ENCODE results near the gene WDR83. TPM values are rescaled to one million over a fixed set of nuclear protein-coding genes. Genes with fewer than 3 reads are reported as not detected.
"Not testable (repeated sequence)": the region's sequence is repeated elsewhere in the genome, so short reads cannot be mapped to it uniquely, and the experiment has no call there.

WDR83 gene
- total and polyA plus RNA-seq, 4 donors: 3.9 to 5.1 (median 4.2) TPM

DNA sequence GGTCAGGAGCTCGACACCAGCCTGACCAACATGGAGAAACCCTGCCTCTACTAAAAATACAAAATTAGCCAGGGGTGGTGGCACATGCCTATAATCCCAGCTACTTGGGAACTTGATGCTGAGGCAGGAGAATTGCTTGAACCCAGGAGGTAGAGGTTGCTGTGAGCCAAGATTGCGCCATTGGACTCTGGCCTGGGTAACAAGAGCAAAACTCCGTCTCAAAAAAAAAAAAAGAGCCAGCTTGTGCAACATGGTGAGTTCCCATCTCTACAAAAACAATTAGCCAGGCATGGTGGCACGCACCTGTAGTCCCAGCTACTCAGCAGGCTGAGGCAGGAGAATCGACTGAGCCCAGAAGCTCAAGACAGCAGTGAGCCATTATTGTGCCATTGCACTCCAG, 11.4 kb downstream of the WDR83 start:
- not testable (repeated sequence) for H3K9me3 ChIP-seq (ENCODE audit: control insufficient read depth in 4 of 4, low read length in 3 of 4); H3K9ac ChIP-seq (ENCODE audit: low read depth in 1 of 2, low read length in 2 of 2); H3K27me3 ChIP-seq (ENCODE audit: control insufficient read depth in 4 of 4, insufficient read depth in 4 of 4, low read length in 3 of 4); H3K4me3 ChIP-seq (ENCODE audit: low read depth in 1 of 3, low read length in 3 of 3); DNase-seq (ENCODE audit: low spot score)
- H3K36me3 ChIP-seq (ENCODE audit: control insufficient read depth in 4 of 4, insufficient read depth in 3 of 4, low read depth in 1 of 4, low read length in 3 of 4): peaks cover 16 to 40% (median 28%) of the 10 kb centered on the region in 4 donors
- peaks cover 4 to 27% (median 21%) of the 10 kb centered on the region in 4 donors for H3K4me1 ChIP-seq (ENCODE audit: control insufficient read depth in 4 of 4, insufficient read depth in 4 of 4, low read length in 3 of 4)
- 53% methylated on average over 5 of the region's 5 CpGs for WGBS
- peak in 1 of 2 donors; percentile 74 for TF ChIP-seq GABPA (IDR thresholded peaks at IDR 0.05 in 1 of 2, conservative IDR thresholded peaks at IDR 0.05 in 1 of 2)
- peak; percentile 82 for TF ChIP-seq HNF4G (IDR thresholded peaks at IDR 0.05)
- peak; percentile 73 for TF ChIP-seq SP1 (IDR thresholded peaks at IDR 0.05)
- peak; percentile 95 to 96 for TF ChIP-seq HNF4A (conservative IDR thresholded peaks at IDR 0.05)
- TF ChIP-seq RXRA (IDR thresholded peaks at IDR 0.05): peak; percentile 62 to 65
- TF ChIP-seq YY1 (IDR thresholded peaks at IDR 0.05): peak; percentile 46
- peak overlapping the region; percentile 17 to 50 for H3K27ac ChIP-seq (ENCODE audit: low read depth in 1 of 2, low read length in 2 of 2)

GRCh38 chr19:12680034-12680433, 13.4 kb downstream of the WDR83 start:
- no peaks in the 10 kb centered on the region for H3K9me3 ChIP-seq (ENCODE audit: control insufficient read depth in 4 of 4, low read length in 3 of 4)
- no peak for TF ChIP-seq SP1 (IDR thresholded peaks at IDR 0.05)
- TF ChIP-seq HNF4A (conservative IDR thresholded peaks at IDR 0.05): peak in 1 of 2 donors; percentile 21
- H3K36me3 ChIP-seq (ENCODE audit: control insufficient read depth in 4 of 4, insufficient read depth in 3 of 4, low read depth in 1 of 4, low read length in 3 of 4): peaks cover 14 to 31% (median 22%) of the 10 kb centered on the region in 4 donors
- H3K9ac ChIP-seq (ENCODE audit: low read depth in 1 of 2, low read length in 2 of 2): no peak overlapping the region
- H3K4me3 ChIP-seq (ENCODE audit: low read depth in 1 of 3, low read length in 3 of 3): no peak overlapping the region
- H3K27me3 ChIP-seq (ENCODE audit: control insufficient read depth in 4 of 4, insufficient read depth in 4 of 4, low read length in 3 of 4): no peaks in the 10 kb centered on the region
- peaks cover 4 to 27% (median 21%) of the 10 kb centered on the region in 4 donors for H3K4me1 ChIP-seq (ENCODE audit: control insufficient read depth in 4 of 4, insufficient read depth in 4 of 4, low read length in 3 of 4)
- no peak for DNase-seq (ENCODE audit: low spot score)
- WGBS: 91% methylated on average over 9 of the region's 9 CpGs
- no peak overlapping the region for H3K27ac ChIP-seq (ENCODE audit: low read depth in 1 of 2, low read length in 2 of 2)

- no peaks in the 10 kb centered on the region for H3K9me3 ChIP-seq (ENCODE audit: control insufficient read depth in 4 of 4, low read length in 3 of 4)
- H3K36me3 ChIP-seq (ENCODE audit: control insufficient read depth in 4 of 4, insufficient read depth in 3 of 4, low read depth in 1 of 4, low read length in 3 of 4): peaks cover 9 to 20% (median 14%) of the 10 kb centered on the region in 4 donors
- peak within 1 kb of the TSS; percentile 83 to 85 for H3K9ac ChIP-seq (ENCODE audit: low read depth in 1 of 2, low read length in 2 of 2)
- H3K27ac ChIP-seq (ENCODE audit: low read depth in 1 of 2, low read length in 2 of 2): peak within 1 kb of the TSS; percentile 97 to 100
- peaks cover 4 to 27% (median 21%) of the 10 kb centered on the region in 4 donors for H3K4me1 ChIP-seq (ENCODE audit: control insufficient read depth in 4 of 4, insufficient read depth in 4 of 4, low read length in 3 of 4)
- peak; percentile 85 for DNase-seq (ENCODE audit: low spot score)
- WGBS: under 1% methylated on average over 68 of the region's 68 CpGs
- no peaks in the 10 kb centered on the region for H3K27me3 ChIP-seq (ENCODE audit: control insufficient read depth in 4 of 4, insufficient read depth in 4 of 4, low read length in 3 of 4)
- H3K4me3 ChIP-seq (ENCODE audit: low read depth in 1 of 3, low read length in 3 of 3): peak within 1 kb of the TSS; percentile 92 to 100 (median 99)
- TF ChIP-seq, protein P1, sequence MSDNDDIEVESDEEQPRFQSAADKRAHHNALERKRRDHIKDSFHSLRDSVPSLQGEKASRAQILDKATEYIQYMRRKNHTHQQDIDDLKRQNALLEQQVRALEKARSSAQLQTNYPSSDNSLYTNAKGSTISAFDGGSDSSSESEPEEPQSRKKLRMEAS (IDR thresholded peaks at IDR 0.05): peak; percentile 73
- TF ChIP-seq HNF4A (conservative IDR thresholded peaks at IDR 0.05) (peak; percentile 12 to 29), EGR1 (IDR thresholded peaks at IDR 0.05; ENCODE audit: low read depth in 2 of 2) (peak; percentile 19 to 47), JUND (IDR thresholded peaks at IDR 0.05) (no peak), RAD21 (IDR thresholded peaks at IDR 0.05) (peak in 1 of 2 donors; percentile 17), FOXA2 (IDR thresholded peaks at IDR 0.05) (peak; percentile 18), GABPA (IDR thresholded peaks at IDR 0.05 in 1 of 2, conservative IDR thresholded peaks at IDR 0.05 in 1 of 2) (peak; percentile 90 to 95), NR2F2 (IDR thresholded peaks at IDR 0.05) (peak; percentile 53), RXRA (IDR thresholded peaks at IDR 0.05) (peak; percentile 27 to 48), ATF3 (IDR thresholded peaks at IDR 0.05) (no peak), FOXA1 (IDR thresholded peaks at IDR 0.05) (no peak), YY1 (IDR thresholded peaks at IDR 0.05) (peak; percentile 99), HNF4G (IDR thresholded peaks at IDR 0.05) (no peak), ZBTB33 (IDR thresholded peaks at IDR 0.05) (peak; percentile 86), REST (IDR thresholded peaks at IDR 0.05) (no peak), SP1 (IDR thresholded peaks at IDR 0.05) (peak; percentile 27), TAF1 (conservative IDR thresholded peaks at IDR 0.05) (peak; percentile 58)
- TF ChIP-seq, protein P2, sequence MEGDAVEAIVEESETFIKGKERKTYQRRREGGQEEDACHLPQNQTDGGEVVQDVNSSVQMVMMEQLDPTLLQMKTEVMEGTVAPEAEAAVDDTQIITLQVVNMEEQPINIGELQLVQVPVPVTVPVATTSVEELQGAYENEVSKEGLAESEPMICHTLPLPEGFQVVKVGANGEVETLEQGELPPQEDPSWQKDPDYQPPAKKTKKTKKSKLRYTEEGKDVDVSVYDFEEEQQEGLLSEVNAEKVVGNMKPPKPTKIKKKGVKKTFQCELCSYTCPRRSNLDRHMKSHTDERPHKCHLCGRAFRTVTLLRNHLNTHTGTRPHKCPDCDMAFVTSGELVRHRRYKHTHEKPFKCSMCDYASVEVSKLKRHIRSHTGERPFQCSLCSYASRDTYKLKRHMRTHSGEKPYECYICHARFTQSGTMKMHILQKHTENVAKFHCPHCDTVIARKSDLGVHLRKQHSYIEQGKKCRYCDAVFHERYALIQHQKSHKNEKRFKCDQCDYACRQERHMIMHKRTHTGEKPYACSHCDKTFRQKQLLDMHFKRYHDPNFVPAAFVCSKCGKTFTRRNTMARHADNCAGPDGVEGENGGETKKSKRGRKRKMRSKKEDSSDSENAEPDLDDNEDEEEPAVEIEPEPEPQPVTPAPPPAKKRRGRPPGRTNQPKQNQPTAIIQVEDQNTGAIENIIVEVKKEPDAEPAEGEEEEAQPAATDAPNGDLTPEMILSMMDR (IDR thresholded peaks at IDR 0.05; ENCODE audit: low read depth, low read length, missing input control): no peak
These were observed 14.7 kb downstream of the WDR83 start, which contains the start of gene DHPS for GRCh38 chr19:12681074-12681987. Gene DHPS, minus strand, starts transcription at chr19:12681880. Its CDS starts 114 bp downstream, at chr19:12681766.
